Measurements from ENCODE around the gene HSFY2. TPM values are rescaled to one million over a fixed set of nuclear protein-coding genes. Genes with fewer than 3 reads are reported as not detected.
"Not testable (repeated sequence)": the region's sequence is repeated elsewhere in the genome, so short reads cannot be mapped to it uniquely, and the experiment has no call there.

The HSFY2 gene
- total RNA-seq (2014; rRNA removed; shearing (Covaris generic)) (not detected in 2 replicates), total RNA-seq (2022) (not detected in 2 replicates), Bru-seq, nascent RNA (not detected), BruChase-seq, experiment 1, labeled RNA remaining after a 6-hour chase (not detected), BruChase-seq, experiment 2, labeled RNA remaining after a 2-hour chase (not detected)
- long read RNA-seq = 0 reads

GRCh38 chrY:18773635-18774034 lies at the start of gene HSFY2:
TSS of gene HSFY2 (minus strand) at chrY:18773735. CDS start at chrY:18773618, 117 bp downstream.
- POLR2A ChIA-PET; CTCF ChIA-PET (ENCODE audit: unreplicated experiment); H4K20me1 ChIP-seq (ENCODE audit: insufficient read depth, low read length); DNase-seq (ENCODE audit: low spot score); H3K4me2 ChIP-seq (ENCODE audit: low read length); BruUV-seq (replicated peaks); H3K36me3 ChIP-seq (ENCODE audit: insufficient read depth, low read length); H3K4me1 ChIP-seq (ENCODE audit: insufficient read depth, low read length, poor library complexity, severe bottlenecking); H3K79me2 ChIP-seq (ENCODE audit: insufficient read depth, low read depth, low read length); H3K9me3 ChIP-seq (ENCODE audit: low read length); intact Hi-C loops (cut with micrococcal nuclease; ENCODE audit: unreplicated experiment); H2AFZ ChIP-seq (ENCODE audit: low read length); H3K9me2 ChIP-seq (ENCODE audit: insufficient read depth, low read length); H3K4me3 ChIP-seq (ENCODE audit: low read depth, low read length, poor library complexity, severe bottlenecking); H3K27ac ChIP-seq (ENCODE audit: low read depth, low read length, poor library complexity, severe bottlenecking): not testable (repeated sequence)

GRCh38 chrY:18815751-18816150 lies 42.2 kb upstream of the HSFY2 start:
- H3K27ac ChIP-seq (ENCODE audit: low read depth, low read length, poor library complexity, severe bottlenecking); POLR2A ChIA-PET; H3K4me2 ChIP-seq (ENCODE audit: low read length); H4K20me1 ChIP-seq (ENCODE audit: insufficient read depth, low read length); H3K4me1 ChIP-seq (ENCODE audit: insufficient read depth, low read length, poor library complexity, severe bottlenecking); H3K79me2 ChIP-seq (ENCODE audit: insufficient read depth, low read depth, low read length); H3K4me3 ChIP-seq (ENCODE audit: low read depth, low read length, poor library complexity, severe bottlenecking); DNase-seq (ENCODE audit: low spot score); CTCF ChIA-PET (ENCODE audit: unreplicated experiment); H3K9me3 ChIP-seq (ENCODE audit: low read length); H3K36me3 ChIP-seq (ENCODE audit: insufficient read depth, low read length); intact Hi-C loops (cut with micrococcal nuclease; ENCODE audit: unreplicated experiment); H2AFZ ChIP-seq (ENCODE audit: low read length); H3K9me2 ChIP-seq (ENCODE audit: insufficient read depth, low read length); BruUV-seq (replicated peaks): not testable (repeated sequence)

GRCh38 chrY:18788757-18789406 lies 15.3 kb upstream of the HSFY2 start:
- H3K27ac ChIP-seq (ENCODE audit: low read depth, low read length, poor library complexity, severe bottlenecking); H3K4me2 ChIP-seq (ENCODE audit: low read length); H3K9me2 ChIP-seq (ENCODE audit: insufficient read depth, low read length); POLR2A ChIA-PET; H3K79me2 ChIP-seq (ENCODE audit: insufficient read depth, low read depth, low read length); H3K36me3 ChIP-seq (ENCODE audit: insufficient read depth, low read length); H2AFZ ChIP-seq (ENCODE audit: low read length); BruUV-seq (replicated peaks); H3K4me3 ChIP-seq (ENCODE audit: low read depth, low read length, poor library complexity, severe bottlenecking); DNase-seq (ENCODE audit: low spot score); H3K9me3 ChIP-seq (ENCODE audit: low read length); H4K20me1 ChIP-seq (ENCODE audit: insufficient read depth, low read length); CTCF ChIA-PET (ENCODE audit: unreplicated experiment); H3K4me1 ChIP-seq (ENCODE audit: insufficient read depth, low read length, poor library complexity, severe bottlenecking); intact Hi-C loops (cut with micrococcal nuclease; ENCODE audit: unreplicated experiment): not testable (repeated sequence)

- H3K36me3 ChIP-seq (ENCODE audit: insufficient read depth, low read length); BruUV-seq (replicated peaks); H3K4me3 ChIP-seq (ENCODE audit: low read depth, low read length, poor library complexity, severe bottlenecking); CTCF ChIA-PET (ENCODE audit: unreplicated experiment); DNase-seq (ENCODE audit: low spot score); H3K4me2 ChIP-seq (ENCODE audit: low read length); H3K4me1 ChIP-seq (ENCODE audit: insufficient read depth, low read length, poor library complexity, severe bottlenecking); H4K20me1 ChIP-seq (ENCODE audit: insufficient read depth, low read length); H3K9me2 ChIP-seq (ENCODE audit: insufficient read depth, low read length); H3K27ac ChIP-seq (ENCODE audit: low read depth, low read length, poor library complexity, severe bottlenecking); H2AFZ ChIP-seq (ENCODE audit: low read length); H3K79me2 ChIP-seq (ENCODE audit: insufficient read depth, low read depth, low read length); POLR2A ChIA-PET; H3K9me3 ChIP-seq (ENCODE audit: low read length); intact Hi-C loops (cut with micrococcal nuclease; ENCODE audit: unreplicated experiment): not testable (repeated sequence)
Measured at GRCh38 chrY:18754077-18754476, 19.5 kb downstream of the HSFY2 start.

- H3K9me3 ChIP-seq (ENCODE audit: low read length); H3K4me1 ChIP-seq (ENCODE audit: insufficient read depth, low read length, poor library complexity, severe bottlenecking); H4K20me1 ChIP-seq (ENCODE audit: insufficient read depth, low read length); DNase-seq (ENCODE audit: low spot score); intact Hi-C loops (cut with micrococcal nuclease; ENCODE audit: unreplicated experiment); H3K4me2 ChIP-seq (ENCODE audit: low read length); POLR2A ChIA-PET; H3K9me2 ChIP-seq (ENCODE audit: insufficient read depth, low read length); H3K27ac ChIP-seq (ENCODE audit: low read depth, low read length, poor library complexity, severe bottlenecking); BruUV-seq (replicated peaks); H3K36me3 ChIP-seq (ENCODE audit: insufficient read depth, low read length); H3K4me3 ChIP-seq (ENCODE audit: low read depth, low read length, poor library complexity, severe bottlenecking); H2AFZ ChIP-seq (ENCODE audit: low read length); CTCF ChIA-PET (ENCODE audit: unreplicated experiment); H3K79me2 ChIP-seq (ENCODE audit: insufficient read depth, low read depth, low read length): not testable (repeated sequence)
Measured at GRCh38 chrY:18753133-18753815, 20.3 kb downstream of the HSFY2 start.

GRCh38 chrY:18723714-18724113 lies 49.8 kb downstream of the HSFY2 start:
- H3K36me3 ChIP-seq (ENCODE audit: insufficient read depth, low read length); H3K9me2 ChIP-seq (ENCODE audit: insufficient read depth, low read length); intact Hi-C loops (cut with micrococcal nuclease; ENCODE audit: unreplicated experiment); CTCF ChIA-PET (ENCODE audit: unreplicated experiment); POLR2A ChIA-PET; BruUV-seq (replicated peaks); DNase-seq (ENCODE audit: low spot score); H3K79me2 ChIP-seq (ENCODE audit: insufficient read depth, low read depth, low read length); H3K4me2 ChIP-seq (ENCODE audit: low read length); H3K27ac ChIP-seq (ENCODE audit: low read depth, low read length, poor library complexity, severe bottlenecking); H3K9me3 ChIP-seq (ENCODE audit: low read length); H4K20me1 ChIP-seq (ENCODE audit: insufficient read depth, low read length); H2AFZ ChIP-seq (ENCODE audit: low read length); H3K4me1 ChIP-seq (ENCODE audit: insufficient read depth, low read length, poor library complexity, severe bottlenecking); H3K4me3 ChIP-seq (ENCODE audit: low read depth, low read length, poor library complexity, severe bottlenecking): not testable (repeated sequence)
